HG02943 (cell line): ENCODE results near the gene PRKCE.

Source experiments
- ATAC-seq: cut with Tn5 transposase; IDR thresholded peaks from one replicate; pipeline ENCODE4 v1.9.1; 2021; ENCODE audit warnings: mild to moderate bottlenecking, low read depth, moderate library complexity; ENCODE audit not compliant: unreplicated experiment

Gene PRKCE

GRCh38 chr2:45721150-45721549, 69.7 kb downstream of the PRKCE start:
- ATAC-seq: no peak

- ATAC-seq: no peak
These were observed 71.0 kb downstream of the PRKCE start for GRCh38 chr2:45722477-45722876.

DNA sequence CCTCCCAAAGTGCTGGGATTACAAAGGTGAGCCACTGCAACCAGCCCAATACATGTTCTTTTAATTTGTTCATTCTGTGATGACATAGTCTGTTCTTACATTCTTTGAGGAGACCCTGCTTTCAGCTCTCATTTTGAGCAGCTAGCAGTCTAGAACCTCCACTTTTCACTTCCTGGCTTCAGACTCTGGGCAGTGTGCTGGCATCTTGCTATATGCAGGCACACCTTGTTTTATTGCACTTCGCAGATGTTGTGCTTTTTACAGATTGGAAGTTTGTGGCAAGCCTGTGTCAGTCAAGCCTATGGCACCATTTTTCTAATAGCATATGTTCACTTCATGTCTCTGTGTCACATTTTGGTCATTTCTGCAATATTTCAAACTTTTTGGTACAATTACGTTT, 72.4 kb downstream of the PRKCE start:
- ATAC-seq: no peak

GRCh38 chr2:45724335-45724734, 72.9 kb downstream of the PRKCE start:
- no peak for ATAC-seq

- no peak for ATAC-seq
These were observed 74.3 kb downstream of the PRKCE start for GRCh38 chr2:45725731-45726130.

- no peak for ATAC-seq
These were observed 74.7 kb downstream of the PRKCE start for GRCh38 chr2:45726188-45726587.

DNA sequence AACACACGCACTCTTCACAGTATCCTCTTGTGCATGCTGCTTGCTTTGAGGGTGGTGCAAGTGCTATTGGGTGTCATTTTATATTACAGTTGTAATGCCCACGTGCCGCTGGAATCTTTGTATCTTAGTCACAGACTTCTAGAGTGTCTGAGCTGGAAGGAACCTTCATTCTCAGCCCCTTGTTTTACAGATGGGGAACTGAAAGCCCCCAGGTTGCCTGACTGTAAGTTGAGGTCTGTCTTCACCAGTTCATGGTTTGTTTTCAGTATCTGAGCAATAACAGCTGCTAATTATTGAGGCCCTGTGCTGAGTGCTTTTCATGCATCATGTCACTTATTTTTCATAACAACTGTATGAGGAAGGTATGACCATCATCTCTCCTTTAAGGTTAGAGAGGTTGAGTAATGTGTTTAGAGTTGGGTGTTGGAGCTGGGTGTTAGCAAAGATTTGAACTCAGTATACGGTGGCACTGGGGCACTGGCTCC, 77.0 kb downstream of the PRKCE start:
- ATAC-seq: peak; percentile 70

GRCh38 chr2:45729753-45730512, 78.5 kb downstream of the PRKCE start:
- ATAC-seq: peak; percentile 39

- ATAC-seq: no peak
These were observed 79.7 kb downstream of the PRKCE start for GRCh38 chr2:45731141-45731540.

GRCh38 chr2:45732436-45732835, 81.0 kb downstream of the PRKCE start:
- ATAC-seq: no peak

- no peak for ATAC-seq
These were observed 81.5 kb downstream of the PRKCE start for GRCh38 chr2:45732946-45733345.

GRCh38 chr2:45734336-45734735, 82.9 kb downstream of the PRKCE start:
- no peak for ATAC-seq

DNA sequence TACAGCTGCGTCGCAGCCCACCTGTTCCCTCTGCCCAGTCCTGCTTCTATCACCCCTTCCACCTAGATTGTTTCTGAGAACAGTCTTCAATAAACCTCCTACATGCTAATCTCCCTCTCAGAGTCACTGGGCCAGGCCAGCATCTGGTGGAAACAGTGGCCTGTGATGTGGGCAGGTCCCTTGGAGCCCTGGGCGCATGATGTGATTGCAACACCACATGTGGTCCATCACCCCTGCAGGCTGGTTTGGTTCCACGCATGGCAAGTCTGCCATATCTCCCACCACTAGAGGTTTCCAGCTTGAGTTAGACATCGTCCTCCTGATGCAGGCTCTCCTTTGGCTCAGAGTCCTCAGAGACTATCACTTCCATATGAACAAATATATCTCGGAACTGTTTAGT, 83.5 kb downstream of the PRKCE start:
- ATAC-seq: no peak

GRCh38 chr2:45736757-45737704, 85.6 kb downstream of the PRKCE start:
- no peak for ATAC-seq

GRCh38 chr2:45739796-45740485, 88.5 kb downstream of the PRKCE start:
- no peak for ATAC-seq

- ATAC-seq: no peak
These were observed 89.8 kb downstream of the PRKCE start for GRCh38 chr2:45741161-45741850.

- ATAC-seq: no peak
These were observed 92.3 kb downstream of the PRKCE start for GRCh38 chr2:45743531-45744396.

GRCh38 chr2:45745231-45745630, 93.8 kb downstream of the PRKCE start:
- no peak for ATAC-seq

DNA sequence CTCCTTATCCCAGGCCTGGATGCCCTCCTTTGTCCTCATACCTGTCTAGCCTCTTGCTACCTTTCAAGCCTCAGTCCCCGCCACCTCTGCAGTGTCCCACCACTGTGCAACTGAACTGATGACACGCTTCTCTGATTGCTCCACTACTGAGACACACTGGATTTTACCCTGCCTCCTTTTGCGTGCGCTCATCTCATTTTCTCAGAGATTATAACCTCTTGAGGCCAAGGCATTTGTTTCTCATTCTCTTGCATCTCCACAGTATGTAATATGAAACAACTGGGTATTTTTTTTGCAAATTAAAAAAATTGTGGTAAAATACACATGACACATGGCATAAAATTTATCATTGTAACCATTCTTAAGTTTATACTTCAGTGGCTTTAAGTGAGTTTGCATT, 95.4 kb downstream of the PRKCE start:
- ATAC-seq: no peak
